ENCODE data around the gene ORAI3. TPM values are rescaled to one million over a fixed set of nuclear protein-coding genes. Genes with fewer than 3 reads are reported as not detected.
A peak's percentile ranks its signal among the peaks of the same experiment; 100 is the strongest.

ORAI3 gene
- total and polyA plus RNA-seq, 2 of the 13 experiments (the other 11 are each of a cell fraction or from before 2014, with no cell fraction given), result 11.4 to 32.0 TPM

DNA sequence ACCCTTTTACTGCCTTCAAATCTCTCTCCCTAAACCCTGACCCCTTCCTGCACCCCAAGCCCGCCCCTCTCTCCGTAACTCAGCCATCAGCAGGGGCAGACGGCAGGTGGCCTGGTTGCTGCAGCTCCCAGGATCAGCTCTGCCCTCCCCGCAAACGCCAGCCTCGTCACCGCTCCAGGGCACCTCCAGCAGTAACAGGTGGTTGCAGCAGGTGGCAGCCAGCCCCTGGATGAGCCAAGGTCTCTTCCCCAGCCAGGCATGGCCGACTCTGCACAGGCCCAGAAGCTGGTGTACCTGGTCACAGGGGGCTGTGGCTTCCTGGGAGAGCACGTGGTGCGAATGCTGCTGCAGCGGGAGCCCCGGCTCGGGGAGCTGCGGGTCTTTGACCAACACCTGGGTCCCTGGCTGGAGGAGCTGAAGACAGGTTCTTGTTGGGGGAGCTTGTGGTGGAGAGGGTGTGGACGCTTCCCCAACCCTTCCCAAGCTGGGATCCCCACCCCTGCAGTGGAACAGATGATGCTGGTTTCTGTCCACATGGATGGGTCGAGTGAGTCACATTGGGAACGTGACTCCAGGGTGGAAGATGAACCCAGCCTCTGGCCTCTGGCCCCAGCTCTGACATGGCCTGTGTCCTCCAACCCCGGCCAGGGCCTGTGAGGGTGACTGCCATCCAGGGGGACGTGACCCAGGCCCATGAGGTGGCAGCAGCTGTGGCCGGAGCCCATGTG lies 36.7 kb downstream of the ORAI3 start:
- Histone ChIP-seq H3K36me3 (replicated peaks in 1 of 2; ENCODE audit: control insufficient read depth in 1 of 2, insufficient read depth in 2 of 2, low read length in 2 of 2) (peaks cover 7 to 36% of the 10 kb centered on the region in 2 experiments; a peak in 4 of 5 replicates), H3K9ac (ENCODE audit: insufficient read depth, low read depth, low read length) (peak overlapping the region; percentile 52), H3K4me2 (ENCODE audit: low read depth, low read length) (peak overlapping the region; percentile 88), H2AFZ (ENCODE audit: low read length) (no peak overlapping the region), H3K4me3 (replicated peaks in 1 of 3; ENCODE audit: insufficient read depth in 1 of 3, low read depth in 2 of 3, low read length in 3 of 3) (peak overlapping the region; percentile 41 to 72 (median 54)), H3K79me2 (ENCODE audit: insufficient read depth, low read length) (no peaks in the 10 kb centered on the region), H3K27ac (ENCODE audit: extremely low read length, insufficient read depth, low read length) (peak overlapping the region; percentile 49), H3K27me3 (ENCODE audit: control insufficient read depth in 1 of 2, insufficient read depth in 2 of 2, low read length in 2 of 2) (no peaks in the 10 kb centered on the region), H3K9me3 (ENCODE audit: low read length) (no peaks in the 10 kb centered on the region), H3K4me1 (ENCODE audit: insufficient read depth, low read length) (peaks cover 20% of the 10 kb centered on the region), H4K20me1 (ENCODE audit: insufficient read depth, low read length) (no peaks in the 10 kb centered on the region)
- FAIRE-seq (peak; percentile 74), ATAC-seq (peak; percentile 88), DNase-seq (ENCODE audit: low spot score) (peak; percentile 86)
- CTCF ChIA-PET (ENCODE audit: low intra/inter-chr PET ratio, low total read pairs), result interaction anchor here (0.7 to 2.5 kb wide), 13 partner anchors 16 to 883 kb away, joined by 3 to 29 read pairs (median 5); partner anchors contain the start of genes STX1B, STX4, VKORC1 and ZNF646
- BruUV-seq (replicated peaks), result TSS peak; percentile 25
- intact Hi-C loops (cut with micrococcal nuclease; ENCODE audit: unreplicated experiment), result loop anchor here (1.0 to 10.0 kb wide), 7 partner anchors 11 to 879 kb away; no protein-coding TSS in a partner anchor
- POLR2A ChIA-PET, result interaction anchor here (0.6 to 3.7 kb wide), 29 partner anchors 10 to 887 kb away, joined by 3 to 81 read pairs (median 4); partner anchors contain the start of genes FUS, KAT8, PHKG2 and STX4
- in situ Hi-C loops (cut with HindIII; ENCODE audit: extremely low pct_ligation_motif_present, low pct_unique_long_range_greater_than_20kb), result loop anchor here (5.0 to 25.0 kb wide), 2 partner anchors 87 to 727 kb away; partner anchors contain the start of genes ZNF646 and ZNF668
- WGBS (ENCODE audit: low lambda C conversion rate), result 5% methylated on average over 14 of the region's 20 CpGs
- TF ChIP-seq, protein P1, sequence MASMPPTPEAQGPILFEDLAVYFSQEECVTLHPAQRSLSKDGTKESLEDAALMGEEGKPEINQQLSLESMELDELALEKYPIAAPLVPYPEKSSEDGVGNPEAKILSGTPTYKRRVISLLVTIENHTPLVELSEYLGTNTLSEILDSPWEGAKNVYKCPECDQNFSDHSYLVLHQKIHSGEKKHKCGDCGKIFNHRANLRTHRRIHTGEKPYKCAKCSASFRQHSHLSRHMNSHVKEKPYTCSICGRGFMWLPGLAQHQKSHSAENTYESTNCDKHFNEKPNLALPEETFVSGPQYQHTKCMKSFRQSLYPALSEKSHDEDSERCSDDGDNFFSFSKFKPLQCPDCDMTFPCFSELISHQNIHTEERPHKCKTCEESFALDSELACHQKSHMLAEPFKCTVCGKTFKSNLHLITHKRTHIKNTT (CRISPR knock-in tag; IDR thresholded peaks at IDR 0.05), result 0 out of 2 replicates have a peak, but pooled peaks have one; percentile 89
- TF ChIP-seq, protein P2, sequence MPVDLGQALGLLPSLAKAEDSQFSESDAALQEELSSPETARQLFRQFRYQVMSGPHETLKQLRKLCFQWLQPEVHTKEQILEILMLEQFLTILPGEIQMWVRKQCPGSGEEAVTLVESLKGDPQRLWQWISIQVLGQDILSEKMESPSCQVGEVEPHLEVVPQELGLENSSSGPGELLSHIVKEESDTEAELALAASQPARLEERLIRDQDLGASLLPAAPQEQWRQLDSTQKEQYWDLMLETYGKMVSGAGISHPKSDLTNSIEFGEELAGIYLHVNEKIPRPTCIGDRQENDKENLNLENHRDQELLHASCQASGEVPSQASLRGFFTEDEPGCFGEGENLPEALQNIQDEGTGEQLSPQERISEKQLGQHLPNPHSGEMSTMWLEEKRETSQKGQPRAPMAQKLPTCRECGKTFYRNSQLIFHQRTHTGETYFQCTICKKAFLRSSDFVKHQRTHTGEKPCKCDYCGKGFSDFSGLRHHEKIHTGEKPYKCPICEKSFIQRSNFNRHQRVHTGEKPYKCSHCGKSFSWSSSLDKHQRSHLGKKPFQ (CRISPR knock-in tag; IDR thresholded peaks at IDR 0.05; ENCODE audit: insufficient replicate concordance), result peak; percentile 84
- no peak; the same call in 1 of the 2 replicates for TF ChIP-seq ZNF746 (CRISPR knock-in tag; IDR thresholded peaks at IDR 0.05)
- TF ChIP-seq ZNF547 (CRISPR knock-in tag; IDR thresholded peaks at IDR 0.05), result peak; percentile 95
- peak; percentile 88 for TF ChIP-seq YY1 (IDR thresholded peaks at IDR 0.05; ENCODE audit: insufficient read depth, insufficient replicate concordance, low read depth, low read length)
- peak; percentile 84; the same call in 1 of the 2 replicates for TF ChIP-seq ZBTB20 (CRISPR knock-in tag; IDR thresholded peaks at IDR 0.05; ENCODE audit: borderline replicate concordance, low read depth)
- TF ChIP-seq, protein P3, sequence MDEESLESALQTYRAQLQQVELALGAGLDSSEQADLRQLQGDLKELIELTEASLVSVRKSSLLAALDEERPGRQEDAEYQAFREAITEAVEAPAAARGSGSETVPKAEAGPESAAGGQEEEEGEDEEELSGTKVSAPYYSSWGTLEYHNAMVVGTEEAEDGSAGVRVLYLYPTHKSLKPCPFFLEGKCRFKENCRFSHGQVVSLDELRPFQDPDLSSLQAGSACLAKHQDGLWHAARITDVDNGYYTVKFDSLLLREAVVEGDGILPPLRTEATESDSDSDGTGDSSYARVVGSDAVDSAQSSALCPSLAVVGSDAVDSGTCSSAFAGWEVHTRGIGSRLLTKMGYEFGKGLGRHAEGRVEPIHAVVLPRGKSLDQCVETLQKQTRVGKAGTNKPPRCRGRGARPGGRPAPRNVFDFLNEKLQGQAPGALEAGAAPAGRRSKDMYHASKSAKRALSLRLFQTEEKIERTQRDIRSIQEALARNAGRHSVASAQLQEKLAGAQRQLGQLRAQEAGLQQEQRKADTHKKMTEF (CRISPR knock-in tag; IDR thresholded peaks at IDR 0.05), result peak; percentile 83; the same call in 1 of the 2 replicates
- peak; percentile 71 for TF ChIP-seq ZSCAN21 (CRISPR knock-in tag; IDR thresholded peaks at IDR 0.05; ENCODE audit: borderline replicate concordance)
- peak; percentile 92 for TF ChIP-seq ZNF501 (CRISPR knock-in tag; IDR thresholded peaks at IDR 0.05)
- no peak for TF ChIP-seq POLR2AphosphoS2 (IDR thresholded peaks at IDR 0.05; ENCODE audit: low read depth, low read length)
- TF ChIP-seq ZNF446 (CRISPR knock-in tag; IDR thresholded peaks at IDR 0.05), result 0 out of 2 replicates have a peak, but pooled peaks have one; percentile 12
- peak; percentile 86 for TF ChIP-seq TMF1 (CRISPR knock-in tag; IDR thresholded peaks at IDR 0.05; ENCODE audit: low read depth)
- peak; percentile 81 for TF ChIP-seq EEA1 (CRISPR knock-in tag; IDR thresholded peaks at IDR 0.05; ENCODE audit: borderline replicate concordance)
- TF ChIP-seq MTF1 (CRISPR knock-in tag; IDR thresholded peaks at IDR 0.05), result peak; percentile 61; the same call in 1 of the 2 replicates
- no peak for TF ChIP-seq EHMT2 (IDR thresholded peaks at IDR 0.05; ENCODE audit: borderline replicate concordance, low read depth, low read length)
- peak; percentile 81 for TF ChIP-seq ZNF230 (CRISPR knock-in tag; IDR thresholded peaks at IDR 0.05)
- peak; percentile 77 for TF ChIP-seq PHF21A (CRISPR knock-in tag; IDR thresholded peaks at IDR 0.05)
- peak; percentile 91 for TF ChIP-seq ZNF451 (CRISPR knock-in tag; IDR thresholded peaks at IDR 0.05)
- TF ChIP-seq DMAP1 (CRISPR knock-in tag; IDR thresholded peaks at IDR 0.05), result peak; percentile 66; the same call in 1 of the 2 replicates
- no peak for TF ChIP-seq FIP1L1 (IDR thresholded peaks at IDR 0.05; ENCODE audit: borderline replicate concordance, insufficient read depth, low read depth, low read length)
